ENCODE data around the gene NEK2. TPM values are rescaled to one million over a fixed set of nuclear protein-coding genes. Genes with fewer than 3 reads are reported as not detected.
A peak's percentile ranks its signal among the peaks of the same experiment; 100 is the strongest.

NEK2 gene
- total RNA-seq, 1 donor from 2014 or later = 0.77 TPM

- no peak for TF ChIP-seq CTCF (IDR thresholded peaks at IDR 0.05)
- Histone ChIP-seq H3K4me3 (no peak overlapping the region), H3K27ac (no peak overlapping the region), H3K27me3 (ENCODE audit: low read depth) (no peaks in the 10 kb centered on the region), H3K9me3 (no peaks in the 10 kb centered on the region), H3K4me1 (no peaks in the 10 kb centered on the region), H3K36me3 (no peaks in the 10 kb centered on the region)
- DNase-seq (no peak), ATAC-seq (no peak)
- intact Hi-C loops (cut with DNase I) = no loop called here
These were observed 33.5 kb upstream of the NEK2 start for GRCh38 chr1:211708926-211709325.

GRCh38 chr1:211708006-211708405 lies 32.6 kb upstream of the NEK2 start:
- H3K4me3 ChIP-seq = no peak overlapping the region
- no peak for TF ChIP-seq CTCF (IDR thresholded peaks at IDR 0.05)
- DNase-seq (no peak), ATAC-seq (no peak)
- H3K27ac ChIP-seq = no peak overlapping the region
- no peaks in the 10 kb centered on the region for H3K9me3 ChIP-seq
- no peaks in the 10 kb centered on the region for H3K27me3 ChIP-seq (ENCODE audit: low read depth)
- no peaks in the 10 kb centered on the region for H3K4me1 ChIP-seq
- intact Hi-C loops (cut with DNase I) = no loop called here
- H3K36me3 ChIP-seq = no peaks in the 10 kb centered on the region

GRCh38 chr1:211705467-211706091 lies 30.2 kb upstream of the NEK2 start:
- ATAC-seq (peak; percentile 32 to 57), DNase-seq (no peak)
- no peak overlapping the region for H3K27ac ChIP-seq
- H3K36me3 ChIP-seq = no peaks in the 10 kb centered on the region
- H3K27me3 ChIP-seq (ENCODE audit: low read depth) = no peaks in the 10 kb centered on the region
- H3K9me3 ChIP-seq = no peaks in the 10 kb centered on the region
- no peak overlapping the region for H3K4me3 ChIP-seq
- H3K4me1 ChIP-seq = no peaks in the 10 kb centered on the region
- no peak for TF ChIP-seq CTCF (IDR thresholded peaks at IDR 0.05)
- intact Hi-C loops (cut with DNase I) = no loop called here

GRCh38 chr1:211704543-211704942 lies 29.1 kb upstream of the NEK2 start:
- TF ChIP-seq CTCF (IDR thresholded peaks at IDR 0.05) = no peak
- no peaks in the 10 kb centered on the region for H3K9me3 ChIP-seq
- no peak overlapping the region for H3K4me3 ChIP-seq
- ATAC-seq (no peak), DNase-seq (no peak)
- no peaks in the 10 kb centered on the region for H3K27me3 ChIP-seq (ENCODE audit: low read depth)
- no peak overlapping the region for H3K27ac ChIP-seq
- intact Hi-C loops (cut with DNase I) = no loop called here
- no peaks in the 10 kb centered on the region for H3K36me3 ChIP-seq
- H3K4me1 ChIP-seq = no peaks in the 10 kb centered on the region

GRCh38 chr1:211703812-211704537 lies 28.6 kb upstream of the NEK2 start:
- no peak for ATAC-seq
- DNase-seq = no peak
- Histone ChIP-seq H3K4me3 (no peak overlapping the region), H3K36me3 (no peaks in the 10 kb centered on the region), H3K9me3 (no peaks in the 10 kb centered on the region), H3K27me3 (ENCODE audit: low read depth) (peaks cover 4% of the 10 kb centered on the region), H3K27ac (no peak overlapping the region), H3K4me1 (peaks cover 1% of the 10 kb centered on the region)
- intact Hi-C loops (cut with DNase I) = no loop called here
- TF ChIP-seq CTCF (IDR thresholded peaks at IDR 0.05) = no peak
